ENCODE results near the gene DGCR2.

DGCR2 gene

DNA sequence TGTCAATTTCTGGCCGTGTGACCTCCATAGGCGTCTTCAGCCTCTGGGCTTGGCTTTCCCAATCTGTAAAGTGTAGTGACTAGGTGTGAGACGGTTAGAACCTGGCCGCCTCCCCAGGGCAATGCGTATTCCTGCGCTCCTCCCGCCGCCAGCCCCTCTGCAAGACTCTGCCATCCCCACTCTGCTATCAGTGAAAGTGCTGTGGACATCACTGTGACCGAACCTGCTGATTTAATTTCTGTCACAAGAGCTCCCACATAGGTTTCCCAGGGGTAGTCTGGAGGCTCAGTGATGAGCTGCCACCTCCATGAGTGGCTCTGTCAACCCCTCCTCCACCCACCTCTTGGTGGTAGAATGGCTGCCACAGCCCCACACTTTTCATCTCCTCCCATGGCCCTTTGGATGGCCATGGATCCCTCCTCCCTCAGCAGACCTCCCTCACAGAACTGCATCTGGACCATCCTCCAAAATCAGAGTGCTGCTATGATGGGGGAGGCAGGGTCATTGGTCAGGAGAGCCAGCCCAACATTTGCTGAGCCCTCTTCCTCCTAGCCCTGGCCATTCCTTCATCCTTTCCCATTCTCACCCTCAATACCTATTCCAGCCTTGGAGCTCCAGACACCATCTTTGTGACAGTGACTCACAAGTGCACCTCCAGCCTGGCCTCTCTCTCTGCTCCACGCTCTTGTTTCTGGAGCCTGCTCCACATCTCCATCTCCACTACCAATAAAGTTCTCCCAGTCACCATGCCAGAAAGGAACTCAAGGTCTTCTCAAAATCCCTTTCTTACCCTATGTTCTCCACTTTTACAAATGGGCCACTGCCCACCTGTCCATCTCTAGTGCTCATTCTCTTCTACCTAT lies 29.3 kb upstream of the DGCR2 start:
- no peak for DNase-seq
- H3K9ac ChIP-seq (ENCODE audit: low read length): no peak overlapping the region
- H3F3A ChIP-seq (ENCODE audit: insufficient read depth, low read length): no peaks in the 10 kb centered on the region
- H3K27me3 ChIP-seq (replicated peaks; ENCODE audit: insufficient read depth, low read length): peaks cover 55% of the 10 kb centered on the region
- TF ChIP-seq EZH2phosphoT487 (IDR thresholded peaks at IDR 0.05; ENCODE audit: low read length) (no peak), EZH2 (optimal IDR thresholded peaks at IDR 0.05; ENCODE audit: low read depth, low read length) (no peak)
- TF ChIP-seq, protein P1, sequence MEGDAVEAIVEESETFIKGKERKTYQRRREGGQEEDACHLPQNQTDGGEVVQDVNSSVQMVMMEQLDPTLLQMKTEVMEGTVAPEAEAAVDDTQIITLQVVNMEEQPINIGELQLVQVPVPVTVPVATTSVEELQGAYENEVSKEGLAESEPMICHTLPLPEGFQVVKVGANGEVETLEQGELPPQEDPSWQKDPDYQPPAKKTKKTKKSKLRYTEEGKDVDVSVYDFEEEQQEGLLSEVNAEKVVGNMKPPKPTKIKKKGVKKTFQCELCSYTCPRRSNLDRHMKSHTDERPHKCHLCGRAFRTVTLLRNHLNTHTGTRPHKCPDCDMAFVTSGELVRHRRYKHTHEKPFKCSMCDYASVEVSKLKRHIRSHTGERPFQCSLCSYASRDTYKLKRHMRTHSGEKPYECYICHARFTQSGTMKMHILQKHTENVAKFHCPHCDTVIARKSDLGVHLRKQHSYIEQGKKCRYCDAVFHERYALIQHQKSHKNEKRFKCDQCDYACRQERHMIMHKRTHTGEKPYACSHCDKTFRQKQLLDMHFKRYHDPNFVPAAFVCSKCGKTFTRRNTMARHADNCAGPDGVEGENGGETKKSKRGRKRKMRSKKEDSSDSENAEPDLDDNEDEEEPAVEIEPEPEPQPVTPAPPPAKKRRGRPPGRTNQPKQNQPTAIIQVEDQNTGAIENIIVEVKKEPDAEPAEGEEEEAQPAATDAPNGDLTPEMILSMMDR (IDR thresholded peaks at IDR 0.05; ENCODE audit: low read length): no peak
- no peak overlapping the region for H3K4me2 ChIP-seq (ENCODE audit: low read depth, low read length)
- no peaks in the 10 kb centered on the region for H3K9me3 ChIP-seq (replicated peaks; ENCODE audit: insufficient read depth, low read length)
- no peaks in the 10 kb centered on the region for H3K79me2 ChIP-seq (ENCODE audit: low read length)
- no peaks in the 10 kb centered on the region for H3K36me3 ChIP-seq (replicated peaks; ENCODE audit: insufficient read depth, low read length)
- no peak overlapping the region for H2AFZ ChIP-seq (ENCODE audit: low read length)
- no peaks in the 10 kb centered on the region for H4K20me1 ChIP-seq (ENCODE audit: insufficient read depth, low read length)
- H3K4me1 ChIP-seq (ENCODE audit: low read length): no peaks in the 10 kb centered on the region
- no peak overlapping the region for H3K27ac ChIP-seq (ENCODE audit: low read length)
- no peak overlapping the region for H3K4me3 ChIP-seq (ENCODE audit: low read length)
- no peaks in the 10 kb centered on the region for H3K9me2 ChIP-seq (replicated peaks; ENCODE audit: insufficient read depth, low read length)

DNA sequence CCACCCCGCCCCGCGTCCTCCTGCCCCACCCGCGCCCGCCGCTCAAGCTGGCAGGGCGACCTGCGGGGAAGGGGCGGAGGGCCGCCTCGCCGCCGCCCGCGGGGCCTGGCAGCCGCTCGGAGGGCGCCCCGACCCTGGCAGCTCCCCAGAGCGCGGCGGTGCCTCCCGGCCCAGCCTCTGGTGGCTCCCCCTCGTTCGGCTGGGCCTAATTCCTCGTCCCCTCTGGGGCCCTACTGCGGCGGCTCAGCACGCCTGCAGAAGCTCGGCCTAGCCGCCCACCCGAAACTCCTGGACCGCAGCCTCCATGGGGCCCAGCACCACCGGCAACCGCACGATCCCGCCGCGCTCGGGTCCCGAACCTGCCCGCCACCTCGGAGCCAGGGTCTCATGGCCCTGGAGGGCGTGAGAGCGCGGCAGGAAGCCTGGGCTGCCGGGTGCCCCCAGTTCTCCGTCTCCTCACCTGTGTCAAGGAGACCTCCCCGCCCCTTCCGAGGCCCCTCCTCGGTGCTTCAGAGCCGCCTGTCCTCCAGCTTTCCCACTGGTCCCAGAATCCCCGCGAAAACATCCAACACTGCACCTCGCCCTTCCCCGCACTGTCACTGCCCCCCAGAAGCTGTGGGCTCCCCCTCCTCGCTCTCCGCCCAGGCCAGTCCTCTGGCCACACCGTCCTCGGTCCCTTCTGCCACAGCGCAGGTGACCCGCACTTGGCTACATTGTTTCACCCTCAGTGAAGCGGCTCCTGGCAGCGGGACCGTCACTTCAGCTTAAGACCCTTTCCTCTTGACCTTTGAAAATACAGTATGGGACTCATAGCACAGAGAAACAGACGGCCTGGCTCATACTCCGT lies 28.5 kb upstream of the DGCR2 start:
- Histone ChIP-seq H3K9ac (ENCODE audit: low read length) (no peak overlapping the region), H3K9me2 (replicated peaks; ENCODE audit: insufficient read depth, low read length) (no peaks in the 10 kb centered on the region), H3K4me2 (ENCODE audit: low read depth, low read length) (no peak overlapping the region), H4K20me1 (ENCODE audit: insufficient read depth, low read length) (no peaks in the 10 kb centered on the region), H3K4me1 (ENCODE audit: low read length) (no peaks in the 10 kb centered on the region), H3K36me3 (replicated peaks; ENCODE audit: insufficient read depth, low read length) (no peaks in the 10 kb centered on the region), H3K4me3 (ENCODE audit: low read length) (no peak overlapping the region), H2AFZ (ENCODE audit: low read length) (no peak overlapping the region), H3K27me3 (replicated peaks; ENCODE audit: insufficient read depth, low read length) (peaks cover 55% of the 10 kb centered on the region), H3K9me3 (replicated peaks; ENCODE audit: insufficient read depth, low read length) (no peaks in the 10 kb centered on the region), H3F3A (ENCODE audit: insufficient read depth, low read length) (no peaks in the 10 kb centered on the region), H3K27ac (ENCODE audit: low read length) (no peak overlapping the region), H3K79me2 (ENCODE audit: low read length) (no peaks in the 10 kb centered on the region)
- DNase-seq: no peak
- TF ChIP-seq EZH2phosphoT487 (IDR thresholded peaks at IDR 0.05; ENCODE audit: low read length): no peak
- no peak for TF ChIP-seq EZH2 (optimal IDR thresholded peaks at IDR 0.05; ENCODE audit: low read depth, low read length)
- TF ChIP-seq, protein P1 (IDR thresholded peaks at IDR 0.05; ENCODE audit: low read length): no peak

DNA sequence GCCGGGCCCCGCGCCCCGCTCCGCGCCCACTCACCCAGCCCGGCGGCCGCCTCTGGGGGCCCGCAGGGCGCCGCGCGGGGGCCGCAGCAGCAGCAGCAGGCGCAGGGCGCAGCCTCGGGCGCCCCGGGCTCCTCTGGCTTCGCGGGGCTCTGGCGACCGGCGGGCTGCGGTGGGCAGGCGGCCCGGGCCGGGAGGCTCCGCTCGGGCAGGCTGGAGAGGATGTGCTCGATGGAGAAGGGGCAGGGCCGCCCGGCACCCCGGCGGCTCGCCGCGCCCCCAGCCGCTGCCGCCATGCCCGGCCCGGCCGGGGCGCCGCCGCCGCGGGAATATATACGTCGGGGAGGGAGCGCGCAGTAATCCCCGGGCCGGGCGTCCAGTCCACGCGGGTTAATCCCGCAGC lies 27.8 kb upstream of the DGCR2 start, which contains the start of gene GSC2:
Gene GSC2, minus strand, starts transcription at position 302 of the 400 bp plus-strand sequence. Its CDS starts 9 bp downstream, at position 293.
- Histone ChIP-seq H3K4me2 (ENCODE audit: low read depth, low read length) (no peak within 1 kb of the TSS), H4K20me1 (ENCODE audit: insufficient read depth, low read length) (no peaks in the 10 kb centered on the region), H3K4me1 (ENCODE audit: low read length) (no peaks in the 10 kb centered on the region), H3K9me2 (replicated peaks; ENCODE audit: insufficient read depth, low read length) (no peaks in the 10 kb centered on the region), H2AFZ (ENCODE audit: low read length) (no peak within 1 kb of the TSS), H3K36me3 (replicated peaks; ENCODE audit: insufficient read depth, low read length) (no peaks in the 10 kb centered on the region), H3K9me3 (replicated peaks; ENCODE audit: insufficient read depth, low read length) (no peaks in the 10 kb centered on the region), H3K27ac (ENCODE audit: low read length) (no peak within 1 kb of the TSS), H3K27me3 (replicated peaks; ENCODE audit: insufficient read depth, low read length) (peaks cover 55% of the 10 kb centered on the region), H3K9ac (ENCODE audit: low read length) (no peak within 1 kb of the TSS), H3K4me3 (ENCODE audit: low read length) (no peak within 1 kb of the TSS), H3K79me2 (ENCODE audit: low read length) (no peaks in the 10 kb centered on the region), H3F3A (ENCODE audit: insufficient read depth, low read length) (no peaks in the 10 kb centered on the region)
- DNase-seq: no peak
- TF ChIP-seq EZH2 (optimal IDR thresholded peaks at IDR 0.05; ENCODE audit: low read depth, low read length) (no peak), EZH2phosphoT487 (IDR thresholded peaks at IDR 0.05; ENCODE audit: low read length) (no peak)
- TF ChIP-seq, protein P1 (IDR thresholded peaks at IDR 0.05; ENCODE audit: low read length): no peak
